ENCODE data around the gene SAP30BP. TPM values are rescaled to one million over a fixed set of nuclear protein-coding genes. Genes with fewer than 3 reads are reported as not detected.

SAP30BP gene
- total and polyA plus RNA-seq, 2 of the 13 experiments (the other 11 are each of a cell fraction or from before 2014, with no cell fraction given), result 67.7 to 99.4 TPM

GRCh38 chr17:75754378-75755204 is 87.5 kb downstream of the SAP30BP start (continued):
- TF ChIP-seq ZSCAN5A (CRISPR knock-in tag; IDR thresholded peaks at IDR 0.05; ENCODE audit: borderline replicate concordance) (0 out of 2 replicates have a peak, but pooled peaks have one; percentile 16), NFKB2 (CRISPR knock-in tag; IDR thresholded peaks at IDR 0.05; ENCODE audit: borderline replicate concordance) (no peak; the same call in none of the 2 replicates), CEBPB (IDR thresholded peaks at IDR 0.05; ENCODE audit: borderline replicate concordance, low read depth, low read length) (no peak), ETV6 (CRISPR knock-in tag; conservative IDR thresholded peaks at IDR 0.05) (no peak), KLF13 (CRISPR knock-in tag; IDR thresholded peaks at IDR 0.05) (peak; percentile 84; the same call in 1 of the 2 replicates), ZNF468 (CRISPR knock-in tag; IDR thresholded peaks at IDR 0.05) (peak; percentile 54; the same call in 1 of the 2 replicates), ATRX (CRISPR knock-in tag; IDR thresholded peaks at IDR 0.05; ENCODE audit: borderline replicate concordance) (no peak; the same call in 1 of the 2 replicates), ZSCAN25 (CRISPR knock-in tag; IDR thresholded peaks at IDR 0.05) (peak; percentile 93), ZNF792 (CRISPR knock-in tag; IDR thresholded peaks at IDR 0.05) (no peak; the same call in 1 of the 2 replicates), RERE (CRISPR knock-in tag; IDR thresholded peaks at IDR 0.05; ENCODE audit: low read depth) (no peak), ZNF615 (CRISPR knock-in tag; IDR thresholded peaks at IDR 0.05; ENCODE audit: borderline replicate concordance) (no peak), ZBTB14 (CRISPR knock-in tag; IDR thresholded peaks at IDR 0.05) (no peak), KLF6 (CRISPR knock-in tag; IDR thresholded peaks at IDR 0.05) (peak; percentile 80; the same call in 1 of the 2 replicates), ZMYM4 (CRISPR knock-in tag; IDR thresholded peaks at IDR 0.05) (peak; percentile 33; the same call in 1 of the 2 replicates), GPN1 (CRISPR knock-in tag; IDR thresholded peaks at IDR 0.05; ENCODE audit: borderline replicate concordance) (peak; percentile 65; the same call in 1 of the 2 replicates), ZNF574 (CRISPR knock-in tag; IDR thresholded peaks at IDR 0.05) (peak; percentile 80), ETV5 (CRISPR knock-in tag; IDR thresholded peaks at IDR 0.05; ENCODE audit: borderline replicate concordance) (no peak), SRSF4 (IDR thresholded peaks at IDR 0.05; ENCODE audit: low read depth, low read length, poor library complexity, severe bottlenecking) (no peak)
